Nephron progenitor cell (in vitro differentiated cells): ENCODE measurements around the gene PTX4.

Experiments used
- DNase-seq: peaks from one replicate; pipeline ENCODE4 v3.0.0; 2021
- H3K27ac Mint-ChIP-seq: 2 replicates; pipeline ENCODE4 v1.8.0; 2021; ENCODE audit warnings: mild to moderate bottlenecking, moderate library complexity, mixed read lengths
- H3K27me3 Mint-ChIP-seq: 2 replicates; pipeline ENCODE4 v1.8.0; 2021; ENCODE audit warnings: mild to moderate bottlenecking, low read depth, mixed read lengths; ENCODE audit not compliant: poor library complexity
- H3K36me3 Mint-ChIP-seq: 2 replicates; pipeline ENCODE4 v1.8.0; 2021; ENCODE audit warnings: low read depth, mixed read lengths
- H3K4me1 Mint-ChIP-seq: 2 replicates; pipeline ENCODE4 v1.8.0; 2021; ENCODE audit warnings: mixed read lengths
- H3K4me3 Mint-ChIP-seq: 2 replicates; pipeline ENCODE4 v1.8.0; 2021; ENCODE audit warnings: mild to moderate bottlenecking, moderate library complexity, mixed read lengths
- H3K9me3 Mint-ChIP-seq: 2 replicates; pipeline ENCODE4 v1.8.0; 2021; ENCODE audit warnings: mild to moderate bottlenecking, moderate library complexity, mixed read lengths
- CTCF ChIP-seq: fragments of 200-600 bp; sonication (generic); IDR thresholded peaks from 2 replicates; pipeline ENCODE4 v1.5.0; 2021; ENCODE audit warnings: antibody characterized with exemption

PTX4 gene

GRCh38 chr16:1488619-1489018 lies at the start of gene PTX4:
TSS of gene PTX4 (minus strand) at chr16:1488944. CDS start at chr16:1488909, 35 bp downstream.
- peaks cover 9% of the 10 kb centered on the region for H3K4me1 Mint-ChIP-seq
- H3K9me3 Mint-ChIP-seq: no peaks in the 10 kb centered on the region
- H3K27me3 Mint-ChIP-seq: peaks cover 33% of the 10 kb centered on the region
- no peak within 1 kb of the TSS for H3K27ac Mint-ChIP-seq
- H3K4me3 Mint-ChIP-seq: no peak within 1 kb of the TSS
- TF ChIP-seq CTCF: no peak
- H3K36me3 Mint-ChIP-seq: no peaks in the 10 kb centered on the region
- DNase-seq: no peak

GRCh38 chr16:1537763-1538289 lies 49.1 kb upstream of the PTX4 start:
- no peaks in the 10 kb centered on the region for H3K9me3 Mint-ChIP-seq
- H3K4me3 Mint-ChIP-seq: no peak overlapping the region
- peaks cover 30% of the 10 kb centered on the region for H3K4me1 Mint-ChIP-seq
- TF ChIP-seq CTCF: no peak
- no peaks in the 10 kb centered on the region for H3K36me3 Mint-ChIP-seq
- no peaks in the 10 kb centered on the region for H3K27me3 Mint-ChIP-seq
- no peak for DNase-seq
- peak overlapping the region; percentile 78 for H3K27ac Mint-ChIP-seq

GRCh38 chr16:1537138-1537577 lies 48.4 kb upstream of the PTX4 start:
- H3K27ac Mint-ChIP-seq: peak overlapping the region; percentile 97
- H3K27me3 Mint-ChIP-seq: no peaks in the 10 kb centered on the region
- no peaks in the 10 kb centered on the region for H3K36me3 Mint-ChIP-seq
- no peaks in the 10 kb centered on the region for H3K9me3 Mint-ChIP-seq
- DNase-seq: peak; percentile 0
- TF ChIP-seq CTCF: no peak
- H3K4me3 Mint-ChIP-seq: no peak overlapping the region
- peaks cover 24% of the 10 kb centered on the region for H3K4me1 Mint-ChIP-seq

GRCh38 chr16:1536601-1537000 lies 47.9 kb upstream of the PTX4 start:
- TF ChIP-seq CTCF: no peak
- DNase-seq: no peak
- Mint-ChIP-seq H3K9me3 (no peaks in the 10 kb centered on the region), H3K4me3 (no peak overlapping the region), H3K36me3 (no peaks in the 10 kb centered on the region), H3K4me1 (peaks cover 22% of the 10 kb centered on the region), H3K27ac (peak overlapping the region; percentile 97), H3K27me3 (no peaks in the 10 kb centered on the region)

- peak; percentile 20 for DNase-seq
- Mint-ChIP-seq H3K27me3 (peaks cover 6% of the 10 kb centered on the region), H3K9me3 (no peaks in the 10 kb centered on the region), H3K27ac (no peak overlapping the region), H3K36me3 (no peaks in the 10 kb centered on the region), H3K4me3 (no peak overlapping the region), H3K4me1 (peaks cover 27% of the 10 kb centered on the region)
- no peak for TF ChIP-seq CTCF
Measured at GRCh38 chr16:1535391-1536291, 46.9 kb upstream of the PTX4 start.
